Naive thymus-derived CD8-positive, alpha-beta T cell (primary cell): ENCODE data around the gene GCHFR. TPM values are rescaled to one million over a fixed set of nuclear protein-coding genes. Genes with fewer than 3 reads are reported as not detected.

Source experiments
- ATAC-seq, 2 donors: fragments of 150-1000 bp; cut with Tn5 transposase in 1 of 2; sonication (Bioruptor Pico), chemical (Tn5 transposase) in 1 of 2; 1 replicate in 1 of 2; 2 replicates in 1 of 2; pipeline ENCODE4 v1.10.0; 2021; ENCODE audit warnings: mild to moderate bottlenecking in 2 of 2, moderate library complexity in 2 of 2
- POLR2A ChIA-PET: fragments of 350-600 bp; sonication (Branson Sonifier 250); formaldehyde crosslinking; loops from one replicate; lab custom pipeline; 2021; ENCODE audit warnings: antibody characterized with exemption; lab: Charles Lee
- DNase-seq, 10 donors: peaks; one replicate each; pipeline versions ENCODE4 v3.0.0 to v3.0.0-alpha.2; 2020 to 2022
- H3K27ac Mint-ChIP-seq, 10 donors: one replicate each; pipeline ENCODE4 v1.8.0; 2020 to 2022; ENCODE audit warnings: mild to moderate bottlenecking in 10 of 10, mixed read lengths in 10 of 10, moderate library complexity in 4 of 10, inconsistent platforms in 1 of 10
- H3K27me3 Mint-ChIP-seq, 5 donors: one replicate each; pipeline ENCODE4 v1.8.0; 2021 to 2022; ENCODE audit warnings: mixed read lengths in 5 of 5
- H3K36me3 Mint-ChIP-seq, 3 donors: one replicate each; pipeline ENCODE4 v1.8.0; 2020 to 2022; ENCODE audit warnings: mixed read lengths in 3 of 3, mild to moderate bottlenecking in 2 of 3, inconsistent platforms in 1 of 3
- H3K4me1 Mint-ChIP-seq, 4 donors: one replicate each; pipeline ENCODE4 v1.8.0; 2021 to 2022; ENCODE audit warnings: mixed read lengths in 4 of 4
- H3K4me3 Mint-ChIP-seq, 10 donors: one replicate each; pipeline ENCODE4 v1.8.0; 2020 to 2022; ENCODE audit warnings: mild to moderate bottlenecking in 10 of 10, mixed read lengths in 10 of 10, moderate library complexity in 6 of 10, inconsistent platforms in 1 of 10
- H3K9me3 Mint-ChIP-seq, 9 donors: one replicate each; pipeline ENCODE4 v1.8.0; 2020 to 2022; ENCODE audit warnings: mixed read lengths in 9 of 9, mild to moderate bottlenecking in 3 of 9, inconsistent platforms in 1 of 9, moderate library complexity in 1 of 9
- polyA plus RNA-seq, 3 donors: library from polyadenylated mRNA; unstranded; fragments of 300-500 nt; fragmentation: Illumina TruSeq; gene quantifications; one replicate each; pipeline ENCODE4 v1.2.3, GENCODE V29; 2021
- total RNA-seq, 8 experiments: library from RNA in 2 of 8; stranded (reverse) in 2 of 8; gene quantifications; one replicate each; pipeline ENCODE4 v1.2.3 and lab custom pipeline; 2021 to 2026

GCHFR gene
- total and polyA plus RNA-seq, 5 experiments from 2014 or later, result 17.8 to 53.9 (median 46.5) TPM

DNA sequence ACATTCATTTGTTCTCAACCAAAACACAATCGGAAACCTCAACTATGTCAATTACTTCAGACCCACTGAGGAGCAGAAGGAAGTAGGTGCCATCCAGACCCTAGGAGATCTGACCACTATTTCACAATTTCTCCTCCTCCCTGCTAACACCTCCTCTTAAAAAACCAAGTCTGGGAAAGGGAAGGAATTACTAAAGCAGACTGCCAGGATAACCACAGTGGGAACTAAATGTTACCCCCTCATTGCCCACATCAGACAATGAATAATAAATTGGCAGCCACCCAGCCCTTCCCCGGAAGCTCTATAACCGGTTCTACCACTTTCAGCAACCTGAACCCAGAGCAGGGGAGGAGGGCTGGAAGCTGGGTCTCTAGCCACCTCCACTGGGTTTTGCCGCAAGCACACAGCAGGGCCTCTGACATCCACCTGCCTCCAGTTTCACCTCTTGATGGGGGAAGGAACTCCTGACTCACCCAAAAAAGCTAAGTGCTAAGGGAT lies 23.5 kb downstream of the GCHFR start:
- Mint-ChIP-seq H3K4me3 (peak overlapping the region in 9 of 10 donors; percentile 2 to 70 (median 45)), H3K27ac (peak overlapping the region in 4 of 10 donors; percentile 34 to 70 (median 64)), H3K4me1 (peaks cover 16 to 31% (median 27%) of the 10 kb centered on the region in 4 donors), H3K9me3 (no peaks in the 10 kb centered on the region), H3K27me3 (no peaks in the 10 kb centered on the region), H3K36me3 (peaks cover 0 to 20% (median 4%) of the 10 kb centered on the region in 3 donors)
- DNase-seq, result peak in 6 of 10 donors; percentile 19 to 49 (median 44)
- POLR2A ChIA-PET, result interaction anchor here (1.1 kb wide), 1 partner anchor 93 kb away, joined by 6 read pairs; the partner anchor contains the start of gene RAD51
- peak; percentile 69 to 72 for ATAC-seq

DNA sequence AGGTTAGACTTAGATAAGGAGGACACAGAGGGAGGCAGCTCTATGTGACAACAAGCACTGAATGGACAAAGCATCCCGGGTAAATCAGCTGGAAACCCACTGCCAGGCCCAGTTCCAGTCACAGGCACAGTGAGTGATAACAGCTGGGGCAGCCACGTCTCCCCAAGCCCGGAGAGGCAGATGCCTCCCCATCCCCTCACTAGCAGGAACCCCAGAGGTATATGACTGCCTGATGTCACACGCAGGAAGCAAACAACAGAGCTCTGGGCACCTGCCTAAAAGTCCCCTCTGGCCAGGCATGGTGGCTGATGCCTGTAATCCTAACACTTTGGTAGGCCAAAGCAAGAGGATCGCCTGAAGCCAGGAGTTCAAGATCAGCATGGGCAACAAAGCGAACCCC lies 24.1 kb downstream of the GCHFR start:
- DNase-seq (no peak), ATAC-seq (no peak)
- no peaks in the 10 kb centered on the region for H3K27me3 Mint-ChIP-seq
- H3K4me1 Mint-ChIP-seq, result peaks cover 13 to 28% (median 25%) of the 10 kb centered on the region in 4 donors
- H3K27ac Mint-ChIP-seq, result peak overlapping the region in 1 of 10 donors; percentile 34
- POLR2A ChIA-PET, result interaction anchor here (0.5 to 1.1 kb wide), 3 partner anchors 23 to 110 kb away, joined by 3 to 6 read pairs (median 3); partner anchors contain the start of gene RAD51
- peak overlapping the region in 3 of 10 donors; percentile 22 to 41 (median 37) for H3K4me3 Mint-ChIP-seq
- no peaks in the 10 kb centered on the region for H3K9me3 Mint-ChIP-seq
- peaks cover 0 to 25% (median 4%) of the 10 kb centered on the region in 3 donors for H3K36me3 Mint-ChIP-seq

DNA sequence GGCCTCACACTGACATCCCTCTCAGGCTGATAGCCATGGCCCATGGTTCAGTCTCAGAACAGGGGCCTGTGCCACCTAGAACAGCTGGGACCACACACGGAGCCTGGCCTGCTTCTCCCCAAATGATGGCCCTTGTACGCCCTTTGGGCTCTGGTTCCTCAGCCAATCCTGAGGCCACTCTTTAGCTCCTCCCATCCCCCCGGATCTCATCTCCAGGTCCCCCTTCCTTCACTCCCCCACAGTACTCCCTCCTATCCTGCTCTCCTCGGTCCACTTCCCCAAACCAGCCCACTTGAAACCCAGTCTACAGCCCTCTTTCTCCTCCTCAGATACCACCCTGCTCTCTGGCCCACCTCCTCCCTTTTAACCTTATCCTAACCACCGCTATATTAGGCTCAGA lies 25.3 kb downstream of the GCHFR start:
- no peaks in the 10 kb centered on the region for H3K27me3 Mint-ChIP-seq
- POLR2A ChIA-PET, result interaction anchor here (0.7 to 1.1 kb wide), 2 partner anchors 82 to 94 kb away, joined by 3 to 4 read pairs; partner anchors contain the start of gene RAD51
- H3K9me3 Mint-ChIP-seq, result no peaks in the 10 kb centered on the region
- peaks cover 14 to 31% (median 27%) of the 10 kb centered on the region in 4 donors for H3K4me1 Mint-ChIP-seq
- ATAC-seq, result no peak
- peak overlapping the region in 3 of 10 donors; percentile 25 to 51 (median 32) for H3K27ac Mint-ChIP-seq
- H3K36me3 Mint-ChIP-seq, result peaks cover 0 to 31% (median 4%) of the 10 kb centered on the region in 3 donors
- peak overlapping the region in 2 of 10 donors; percentile 19 to 22 for H3K4me3 Mint-ChIP-seq
- no peak for DNase-seq

DNA sequence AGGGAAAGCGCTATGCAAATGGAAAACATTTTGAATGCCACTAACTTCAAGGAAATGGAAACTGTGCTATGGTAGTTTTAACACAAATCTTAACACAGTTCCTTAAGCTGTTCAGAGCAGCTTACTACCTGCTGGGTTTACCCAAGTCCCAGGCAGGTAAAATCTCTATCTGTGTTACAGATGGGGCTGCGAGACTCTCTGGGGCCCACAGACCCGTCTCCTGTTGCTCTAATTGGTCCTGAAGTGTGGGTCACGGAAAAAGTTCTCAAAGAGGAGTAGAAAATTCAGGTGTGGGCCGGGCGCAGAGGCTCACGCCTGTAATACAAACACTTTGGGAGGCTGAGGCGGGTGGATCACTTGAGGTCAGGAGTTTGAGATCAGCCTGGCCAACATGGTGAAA lies 26.1 kb downstream of the GCHFR start:
- no peak for DNase-seq
- no peak for ATAC-seq
- POLR2A ChIA-PET, result interaction anchor here (0.6 kb wide), 1 partner anchor 225 kb away, joined by 4 read pairs; no protein-coding TSS in a partner anchor
- H3K9me3 Mint-ChIP-seq, result no peaks in the 10 kb centered on the region
- H3K4me1 Mint-ChIP-seq, result peaks cover 14 to 31% (median 27%) of the 10 kb centered on the region in 4 donors
- no peak overlapping the region for H3K4me3 Mint-ChIP-seq
- H3K36me3 Mint-ChIP-seq, result peaks cover 0 to 28% (median 5%) of the 10 kb centered on the region in 3 donors
- no peak overlapping the region for H3K27ac Mint-ChIP-seq
- H3K27me3 Mint-ChIP-seq, result no peaks in the 10 kb centered on the region

DNA sequence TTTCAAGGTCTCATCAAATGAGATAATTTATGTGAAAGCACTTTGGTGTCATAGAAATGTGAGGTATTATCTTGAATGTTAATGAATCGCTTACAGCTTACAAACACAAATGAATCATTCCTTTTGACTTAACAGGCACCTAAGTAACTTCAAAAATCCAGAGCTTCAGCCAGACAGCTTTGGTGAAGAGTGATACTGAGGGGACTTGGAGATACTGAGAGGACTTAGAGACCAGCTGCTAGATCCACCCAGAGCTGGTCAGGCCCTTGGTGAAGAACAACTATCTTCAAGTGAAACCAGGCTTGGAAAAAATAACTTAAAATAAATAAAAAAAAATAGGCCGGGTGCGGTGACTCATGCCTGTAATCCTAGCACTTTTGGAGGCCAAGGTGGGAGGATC lies 26.9 kb downstream of the GCHFR start:
- no peaks in the 10 kb centered on the region for H3K9me3 Mint-ChIP-seq
- no peak overlapping the region for H3K27ac Mint-ChIP-seq
- H3K4me1 Mint-ChIP-seq, result peaks cover 14 to 34% (median 27%) of the 10 kb centered on the region in 4 donors
- POLR2A ChIA-PET, result no interaction called here
- no peak for ATAC-seq
- DNase-seq, result no peak
- peaks cover 0 to 32% (median 5%) of the 10 kb centered on the region in 3 donors for H3K36me3 Mint-ChIP-seq
- no peaks in the 10 kb centered on the region for H3K27me3 Mint-ChIP-seq
- H3K4me3 Mint-ChIP-seq, result no peak overlapping the region

DNA sequence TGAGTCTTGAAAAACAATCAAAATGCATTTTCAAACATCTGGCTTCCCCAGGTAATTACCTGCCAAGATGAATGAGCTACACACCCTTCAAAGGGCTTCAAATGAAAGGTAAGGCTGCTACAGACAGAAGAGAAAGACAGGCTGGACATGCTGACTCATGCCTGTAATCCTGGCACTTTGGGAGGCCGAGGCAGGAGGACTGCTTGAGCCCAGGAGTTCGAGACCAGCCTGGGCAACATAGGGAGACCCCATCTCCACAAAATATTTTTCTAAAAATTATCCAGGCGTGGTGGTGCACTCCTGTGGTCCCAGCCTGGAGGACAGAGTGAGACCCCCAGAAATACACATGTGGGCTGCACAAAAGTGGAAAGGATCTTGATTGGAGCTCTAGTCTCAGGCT lies 28.5 kb downstream of the GCHFR start:
- POLR2A ChIA-PET, result interaction anchor here (1.3 kb wide), 1 partner anchor 22 kb away, joined by 3 read pairs; the partner anchor contains the start of gene C15orf62
- DNase-seq (no peak), ATAC-seq (no peak)
- peaks cover 0 to 38% (median 5%) of the 10 kb centered on the region in 3 donors for H3K36me3 Mint-ChIP-seq
- peaks cover 13 to 34% (median 25%) of the 10 kb centered on the region in 4 donors for H3K4me1 Mint-ChIP-seq
- no peak overlapping the region for H3K27ac Mint-ChIP-seq
- no peak overlapping the region for H3K4me3 Mint-ChIP-seq
- H3K27me3 Mint-ChIP-seq, result no peaks in the 10 kb centered on the region
- H3K9me3 Mint-ChIP-seq, result no peaks in the 10 kb centered on the region

DNA sequence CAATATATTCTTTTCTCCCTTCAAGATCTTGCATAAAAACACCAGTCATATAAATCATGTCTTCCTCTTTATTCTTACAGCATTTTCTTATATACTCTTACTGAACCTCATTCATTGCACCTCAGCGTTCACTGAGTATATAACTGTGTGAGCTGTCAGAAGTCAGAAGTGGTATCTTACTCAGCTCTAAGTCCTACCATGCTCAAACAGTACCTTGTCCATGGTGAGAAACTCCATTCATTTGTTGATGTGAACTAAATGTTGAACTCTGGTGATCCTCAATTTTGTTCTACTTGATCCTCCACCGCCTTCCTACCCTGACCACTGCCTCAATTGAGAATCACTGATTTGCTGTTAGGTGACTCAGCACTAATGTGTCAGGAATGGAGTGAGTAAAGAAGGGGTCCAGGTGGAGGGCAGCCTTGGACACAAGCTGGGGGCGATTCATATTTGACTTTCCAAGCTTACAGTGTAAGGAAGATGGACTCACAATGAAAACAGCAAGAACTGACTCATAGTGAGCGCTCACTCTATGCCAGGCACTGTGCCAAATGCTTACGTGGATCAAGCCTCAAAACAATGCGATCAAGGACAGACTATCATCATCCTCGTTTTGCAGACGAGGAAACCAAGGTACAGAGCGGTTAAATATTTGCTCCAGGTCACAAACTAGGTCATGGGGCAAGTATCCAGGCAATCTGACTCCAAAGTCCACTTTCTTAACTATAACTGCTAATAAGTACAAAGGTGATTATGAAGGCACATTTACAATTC lies 29.5 kb downstream of the GCHFR start:
- no peak for ATAC-seq
- Mint-ChIP-seq H3K9me3 (no peaks in the 10 kb centered on the region), H3K27me3 (no peaks in the 10 kb centered on the region)

DNA sequence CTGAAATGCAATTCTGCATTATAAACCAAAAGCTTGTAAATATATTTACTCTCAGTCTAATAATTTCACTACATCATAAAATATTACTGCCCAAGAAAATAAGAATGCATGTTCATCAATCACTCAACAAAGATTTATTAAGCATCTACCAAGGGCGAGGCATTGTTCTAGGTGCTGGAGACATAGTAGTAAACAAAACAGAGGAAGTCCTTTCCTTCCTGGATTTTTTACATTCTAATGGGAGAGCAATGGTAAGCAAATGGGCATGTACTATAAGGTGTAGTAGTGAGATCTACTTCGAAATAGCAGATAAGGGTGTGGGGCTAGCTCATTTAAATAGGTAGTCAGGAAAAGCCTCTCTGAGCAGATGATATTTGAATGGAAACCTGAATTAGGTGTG lies 32.2 kb downstream of the GCHFR start:
- no peaks in the 10 kb centered on the region for H3K9me3 Mint-ChIP-seq
- H3K4me3 Mint-ChIP-seq, result no peak overlapping the region
- H3K36me3 Mint-ChIP-seq, result peaks cover 0 to 62% (median 9%) of the 10 kb centered on the region in 3 donors
- H3K27ac Mint-ChIP-seq, result peak overlapping the region in 1 of 10 donors; percentile 35
- DNase-seq (no peak), ATAC-seq (no peak)
- no peaks in the 10 kb centered on the region for H3K27me3 Mint-ChIP-seq
- POLR2A ChIA-PET, result no interaction called here
- peaks cover 15 to 35% (median 25%) of the 10 kb centered on the region in 4 donors for H3K4me1 Mint-ChIP-seq

More for the DNA sequence above, 29.5 kb downstream of the GCHFR start:
- Mint-ChIP-seq H3K4me1 (peaks cover 16 to 33% (median 19%) of the 10 kb centered on the region in 4 donors), H3K4me3 (no peak overlapping the region), H3K36me3 (peaks cover 0 to 45% (median 9%) of the 10 kb centered on the region in 3 donors), H3K27ac (peak overlapping the region in 1 of 10 donors; percentile 52)
- no peak for DNase-seq
- POLR2A ChIA-PET, result no interaction called here

DNA sequence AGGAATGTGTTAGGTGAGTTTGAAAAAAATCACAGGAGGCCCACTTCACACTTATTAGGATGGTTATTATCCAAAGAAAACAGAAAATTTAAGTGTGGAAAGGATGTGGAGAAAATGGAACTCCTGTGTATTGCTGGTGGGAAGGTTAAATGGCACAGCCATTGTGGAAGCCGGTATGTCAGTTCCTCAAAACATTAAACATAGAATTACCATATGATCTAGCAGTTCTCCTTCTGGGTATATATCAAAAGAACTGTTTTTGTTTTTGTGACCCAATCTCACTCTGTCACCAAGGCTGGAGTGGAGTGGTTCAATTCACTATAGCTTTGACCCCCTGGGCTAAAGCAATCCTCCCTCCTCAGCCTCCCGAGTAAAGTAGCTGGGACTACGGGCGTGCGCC lies 32.6 kb downstream of the GCHFR start:
- POLR2A ChIA-PET, result no interaction called here
- Mint-ChIP-seq H3K27ac (peak overlapping the region in 1 of 10 donors; percentile 12), H3K4me1 (peaks cover 17 to 39% (median 27%) of the 10 kb centered on the region in 4 donors), H3K4me3 (no peak overlapping the region), H3K36me3 (peaks cover 0 to 62% (median 9%) of the 10 kb centered on the region in 3 donors), H3K9me3 (no peaks in the 10 kb centered on the region), H3K27me3 (no peaks in the 10 kb centered on the region)
- DNase-seq (no peak), ATAC-seq (no peak)

DNA sequence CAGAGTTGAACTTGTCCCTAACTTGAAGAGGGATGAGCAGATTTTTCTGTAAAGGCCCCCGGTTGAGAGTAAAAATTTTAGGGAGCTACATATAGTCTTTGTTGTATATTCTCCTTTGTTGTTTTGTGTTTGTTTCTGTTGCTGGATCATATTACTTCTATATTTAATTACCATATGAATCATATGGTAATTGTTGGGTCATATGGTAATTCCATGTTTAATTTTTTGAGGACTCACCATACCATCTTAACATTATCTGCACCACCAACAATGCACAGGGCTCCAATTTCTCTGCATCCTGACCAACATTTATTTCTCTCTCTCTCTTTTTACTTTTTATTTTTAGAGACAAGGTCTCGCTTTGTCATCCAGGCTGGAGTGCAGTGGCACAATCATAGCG lies 35.7 kb downstream of the GCHFR start:
- Mint-ChIP-seq H3K4me3 (no peak overlapping the region), H3K27me3 (no peaks in the 10 kb centered on the region), H3K27ac (no peak overlapping the region), H3K9me3 (no peaks in the 10 kb centered on the region), H3K36me3 (peaks cover 0 to 54% (median 7%) of the 10 kb centered on the region in 3 donors), H3K4me1 (peaks cover 26 to 48% (median 37%) of the 10 kb centered on the region in 4 donors)
- POLR2A ChIA-PET, result no interaction called here
- DNase-seq (no peak), ATAC-seq (no peak)

DNA sequence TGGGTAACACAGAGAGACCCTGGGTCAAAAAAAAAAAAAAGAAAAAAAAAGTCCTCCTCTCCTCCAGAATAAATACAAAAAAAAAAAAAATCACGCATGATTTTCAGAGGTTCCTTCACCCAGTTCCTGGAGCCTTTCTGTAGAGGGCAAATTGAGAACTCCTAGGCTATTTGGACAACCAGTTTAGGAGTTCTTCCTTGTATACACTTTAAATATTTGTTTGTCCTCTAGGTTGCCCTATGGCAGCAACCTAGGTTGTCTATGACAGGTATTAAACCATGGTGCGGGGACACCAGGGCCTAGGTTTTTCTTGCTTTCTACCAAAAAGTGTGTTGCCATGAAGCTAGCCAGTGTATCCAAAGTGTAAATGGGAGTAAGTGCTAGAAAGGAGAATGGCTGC lies 39.2 kb downstream of the GCHFR start:
- Mint-ChIP-seq H3K9me3 (no peaks in the 10 kb centered on the region), H3K27me3 (no peaks in the 10 kb centered on the region), H3K27ac (no peak overlapping the region), H3K4me3 (no peak overlapping the region), H3K4me1 (peaks cover 29 to 52% (median 43%) of the 10 kb centered on the region in 4 donors), H3K36me3 (peaks cover 0 to 40% (median 6%) of the 10 kb centered on the region in 3 donors)
- DNase-seq, result no peak
- ATAC-seq, result no peak
- POLR2A ChIA-PET, result interaction anchor here (1.2 kb wide), 1 partner anchor 109 kb away, joined by 3 read pairs; the partner anchor contains the start of gene RAD51

DNA sequence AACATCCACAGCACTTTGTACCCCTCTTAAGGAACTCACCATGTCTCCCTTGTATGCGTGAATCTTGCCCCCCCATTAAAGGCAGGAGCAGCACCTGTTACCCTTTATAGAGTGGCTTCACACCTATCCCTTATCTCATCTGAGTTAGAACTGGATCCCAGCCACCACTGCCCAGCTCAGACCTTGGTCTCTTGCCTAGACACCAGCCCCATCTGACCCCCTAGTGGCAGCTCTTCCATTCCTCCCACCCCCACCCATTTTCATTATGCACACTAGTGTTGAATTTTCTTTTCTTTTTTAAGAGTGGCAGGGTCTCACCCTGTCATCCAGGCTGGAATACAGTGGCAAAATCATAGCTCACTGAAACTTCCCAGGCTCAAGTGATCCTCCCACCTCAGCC lies 39.8 kb downstream of the GCHFR start:
- H3K4me1 Mint-ChIP-seq, result peaks cover 24 to 50% (median 46%) of the 10 kb centered on the region in 4 donors

More for the DNA sequence above, 39.8 kb downstream of the GCHFR start:
- POLR2A ChIA-PET, result interaction anchor here (1.2 kb wide), 1 partner anchor 109 kb away, joined by 3 read pairs; the partner anchor contains the start of gene RAD51
- peak overlapping the region in 1 of 10 donors; percentile 9 for H3K27ac Mint-ChIP-seq
- H3K27me3 Mint-ChIP-seq, result no peaks in the 10 kb centered on the region
- H3K36me3 Mint-ChIP-seq, result peaks cover 0 to 34% (median 3%) of the 10 kb centered on the region in 3 donors
- H3K4me3 Mint-ChIP-seq, result peak overlapping the region in 2 of 10 donors; percentile 26 to 32
- DNase-seq, result no peak
- no peaks in the 10 kb centered on the region for H3K9me3 Mint-ChIP-seq
- no peak for ATAC-seq
